Endodermal cell (in vitro differentiated cells): Measurements from ENCODE around the gene ATP9A. TPM values are rescaled to one million over a fixed set of nuclear protein-coding genes. Genes with fewer than 3 reads are reported as not detected.

Experiments
- DNase-seq: peaks from one replicate; pipeline ENCODE4 v3.0.0-alpha.2; 2017
- H3K27ac ChIP-seq: 2 replicates; pipeline ENCODE4 v1.5.1; 2013; ENCODE audit warnings: mild to moderate bottlenecking, low read depth, low read length, moderate library complexity
- H3K27me3 ChIP-seq: 2 replicates; pipeline ENCODE4 v1.6.1; 2013; ENCODE audit warnings: mild to moderate bottlenecking, low read length, moderate library complexity; ENCODE audit not compliant: insufficient read depth, control insufficient read depth, poor library complexity, severe bottlenecking
- H3K36me3 ChIP-seq: 2 replicates; pipeline ENCODE4 v1.7.0; 2013; ENCODE audit warnings: mild to moderate bottlenecking, low read length, moderate library complexity; ENCODE audit not compliant: control insufficient read depth, insufficient read depth
- H3K4me1 ChIP-seq: one replicate; pipeline ENCODE4 v1.7.0; 2013; ENCODE audit warnings: low read length; ENCODE audit not compliant: control insufficient read depth, insufficient read depth
- H3K4me3 ChIP-seq: 2 replicates; pipeline ENCODE4 v1.5.1; 2013; ENCODE audit warnings: mild to moderate bottlenecking, low read length, moderate library complexity
- H3K9ac ChIP-seq: 2 replicates; pipeline ENCODE4 v1.6.1; 2013; ENCODE audit warnings: mild to moderate bottlenecking, low read length, moderate library complexity; ENCODE audit not compliant: poor library complexity, severe bottlenecking; ENCODE audit errors: extremely low read depth
- H3K9me3 ChIP-seq: 2 replicates; pipeline ENCODE4 v1.6.1; 2013; ENCODE audit warnings: mild to moderate bottlenecking, low read length, moderate library complexity; ENCODE audit not compliant: control insufficient read depth
- H3K27ac Mint-ChIP-seq: 2 replicates; pipeline ENCODE4 v1.8.0; 2020; ENCODE audit warnings: mixed read lengths
- H3K27me3 Mint-ChIP-seq: 2 replicates; pipeline ENCODE4 v1.8.0; 2021; ENCODE audit warnings: mild to moderate bottlenecking, mixed read lengths; ENCODE audit not compliant: insufficient read depth
- H3K36me3 Mint-ChIP-seq: 2 replicates; pipeline ENCODE4 v1.8.0; 2020; ENCODE audit warnings: low read depth, mixed read lengths
- H3K4me1 Mint-ChIP-seq: 2 replicates; pipeline ENCODE4 v1.8.0; 2020; ENCODE audit warnings: mixed read lengths
- H3K4me3 Mint-ChIP-seq: 2 replicates; pipeline ENCODE4 v1.8.0; 2020; ENCODE audit warnings: mild to moderate bottlenecking, moderate library complexity, mixed read lengths
- H3K9me3 Mint-ChIP-seq: 2 replicates; pipeline ENCODE4 v1.8.0; 2020; ENCODE audit warnings: mild to moderate bottlenecking, mixed read lengths
- CTCF ChIP-seq: fragments of 200-600 bp; sonication (generic); conservative IDR thresholded peaks from 2 replicates; pipeline ENCODE4 v1.5.0; 2021; ENCODE audit warnings: antibody characterized with exemption, mild to moderate bottlenecking
- WGBS, 2 experiments: methylation state at CpG; one replicate each; pipeline versions ENCODE4 v1.1.5 to v1.1.7; 2013; ENCODE audit warnings: missing lambda C conversion rate in 2 of 2, mixed read lengths in 1 of 2; ENCODE audit not compliant: insufficient coverage in 1 of 2, insufficient read length in 1 of 2; 5-methylcytosine and 5-hydroxymethylcytosine counted together
- total RNA-seq, 2 donors: library from RNA; stranded (reverse); fragmentation: NEBNext Ultra II Directional in 1 of 2; extraction: Animal tissue kit (Norgen Biotek cat#: 25700) in 1 of 2; gene quantifications; 2 replicates in 1 of 2; 3 replicates in 1 of 2; pipeline ENCODE4 v1.2.1, GENCODE V29; 2021

ATP9A gene
- total RNA-seq, 2 donors from 2014 or later: 26.7 to 27.9 TPM

- DNase-seq: no peak
- H3K9ac ChIP-seq: no peak overlapping the region
Measured at GRCh38 chr20:51695574-51696303, 72.5 kb downstream of the ATP9A start.

GRCh38 chr20:51692806-51693400 lies 75.3 kb downstream of the ATP9A start:
- no peak for DNase-seq
- TF ChIP-seq CTCF: no peak
- 92 to 96% methylated on average over 10 to 13 of the region's 13 CpGs for WGBS, 2 experiments
- Mint-ChIP-seq H3K4me3 (no peak overlapping the region), H3K4me1 (peaks cover 22% of the 10 kb centered on the region), H3K27me3 (no peaks in the 10 kb centered on the region), H3K27ac (peak overlapping the region; percentile 78), H3K36me3 (peaks cover 46% of the 10 kb centered on the region), H3K9me3 (no peaks in the 10 kb centered on the region)
- H3K36me3 ChIP-seq: peaks cover 17% of the 10 kb centered on the region
- H3K27ac ChIP-seq: peak overlapping the region; percentile 13
- no peak overlapping the region for H3K4me3 ChIP-seq
- H3K9me3 ChIP-seq: no peaks in the 10 kb centered on the region
- H3K9ac ChIP-seq: no peak overlapping the region
- H3K4me1 ChIP-seq: peaks cover 4% of the 10 kb centered on the region
- H3K27me3 ChIP-seq: no peaks in the 10 kb centered on the region

More at GRCh38 chr20:51695574-51696303, 72.5 kb downstream of the ATP9A start:
- H3K36me3 ChIP-seq: peaks cover 12% of the 10 kb centered on the region
- 40 to 43% methylated on average over 7 to 12 of the region's 14 CpGs for WGBS, 2 experiments
- Mint-ChIP-seq H3K4me1 (peaks cover 33% of the 10 kb centered on the region), H3K9me3 (no peaks in the 10 kb centered on the region), H3K4me3 (peak overlapping the region; percentile 2), H3K27ac (peak overlapping the region; percentile 21), H3K27me3 (no peaks in the 10 kb centered on the region), H3K36me3 (peaks cover 28% of the 10 kb centered on the region)
- peak overlapping the region; percentile 59 for H3K27ac ChIP-seq
- no peak overlapping the region for H3K4me3 ChIP-seq
- H3K27me3 ChIP-seq: no peaks in the 10 kb centered on the region
- no peak for TF ChIP-seq CTCF
- no peaks in the 10 kb centered on the region for H3K9me3 ChIP-seq
- peaks cover 4% of the 10 kb centered on the region for H3K4me1 ChIP-seq

GRCh38 chr20:51691703-51692102 lies 76.5 kb downstream of the ATP9A start:
- no peak for TF ChIP-seq CTCF
- Mint-ChIP-seq H3K4me3 (no peak overlapping the region), H3K27me3 (no peaks in the 10 kb centered on the region), H3K4me1 (peaks cover 13% of the 10 kb centered on the region), H3K27ac (no peak overlapping the region), H3K36me3 (peaks cover 56% of the 10 kb centered on the region), H3K9me3 (no peaks in the 10 kb centered on the region)
- Histone ChIP-seq H3K27me3 (no peaks in the 10 kb centered on the region), H3K4me1 (peaks cover 4% of the 10 kb centered on the region), H3K4me3 (no peak overlapping the region), H3K36me3 (peaks cover 17% of the 10 kb centered on the region), H3K27ac (no peak overlapping the region), H3K9ac (no peak overlapping the region), H3K9me3 (no peaks in the 10 kb centered on the region)
- 92 to 100% methylated on average over 3 of the region's 3 CpGs for WGBS, 2 experiments
- no peak for DNase-seq
